ENCODE data around the gene SDK1.

Gene SDK1

GRCh38 chr7:4023502-4023901 lies 722.5 kb downstream of the SDK1 start:
- DNase-seq (ENCODE audit: low read depth), result no peak

- no peak for DNase-seq (ENCODE audit: low read depth)
Observed at GRCh38 chr7:4024133-4024532, 723.1 kb downstream of the SDK1 start.

GRCh38 chr7:4024806-4025205 lies 723.8 kb downstream of the SDK1 start:
- DNase-seq (ENCODE audit: low read depth), result no peak

GRCh38 chr7:4025210-4025609 lies 724.2 kb downstream of the SDK1 start:
- no peak for DNase-seq (ENCODE audit: low read depth)

- DNase-seq (ENCODE audit: low read depth), result no peak
Observed at GRCh38 chr7:4025694-4026615, 724.9 kb downstream of the SDK1 start.

- DNase-seq (ENCODE audit: low read depth), result no peak
Observed at GRCh38 chr7:4026941-4027486, 726.0 kb downstream of the SDK1 start.

GRCh38 chr7:4028221-4028620 lies 727.2 kb downstream of the SDK1 start:
- no peak for DNase-seq (ENCODE audit: low read depth)

GRCh38 chr7:4029941-4030340 lies 728.9 kb downstream of the SDK1 start:
- DNase-seq (ENCODE audit: low read depth), result no peak

GRCh38 chr7:4030346-4030950 lies 729.4 kb downstream of the SDK1 start:
- no peak for DNase-seq (ENCODE audit: low read depth)

GRCh38 chr7:4033996-4034395 lies 732.9 kb downstream of the SDK1 start:
- DNase-seq (ENCODE audit: low read depth), result no peak

GRCh38 chr7:4037308-4037707 lies 736.3 kb downstream of the SDK1 start:
- no peak for DNase-seq (ENCODE audit: low read depth)

GRCh38 chr7:4037877-4038276 lies 736.8 kb downstream of the SDK1 start:
- no peak for DNase-seq (ENCODE audit: low read depth)

- DNase-seq (ENCODE audit: low read depth), result no peak
Observed at GRCh38 chr7:4040109-4040928, 739.3 kb downstream of the SDK1 start.

GRCh38 chr7:4042402-4043045 lies 741.5 kb downstream of the SDK1 start:
- no peak for DNase-seq (ENCODE audit: low read depth)

GRCh38 chr7:4043988-4044387 lies 742.9 kb downstream of the SDK1 start:
- no peak for DNase-seq (ENCODE audit: low read depth)

GRCh38 chr7:4045450-4045849 lies 744.4 kb downstream of the SDK1 start:
- DNase-seq (ENCODE audit: low read depth), result no peak

GRCh38 chr7:4045975-4046374 lies 744.9 kb downstream of the SDK1 start:
- DNase-seq (ENCODE audit: low read depth), result no peak

GRCh38 chr7:4048336-4048735 lies 747.3 kb downstream of the SDK1 start:
- DNase-seq (ENCODE audit: low read depth), result no peak

- DNase-seq (ENCODE audit: low read depth), result no peak
Observed at GRCh38 chr7:4049202-4049601, 748.1 kb downstream of the SDK1 start.

- no peak for DNase-seq (ENCODE audit: low read depth)
Observed at GRCh38 chr7:4050126-4050660, 749.1 kb downstream of the SDK1 start.

- DNase-seq (ENCODE audit: low read depth), result no peak
Observed at GRCh38 chr7:4051696-4052095, 750.6 kb downstream of the SDK1 start.

GRCh38 chr7:4052130-4052529 lies 751.1 kb downstream of the SDK1 start:
- no peak for DNase-seq (ENCODE audit: low read depth)
